HEK293T (cell line): ENCODE measurements around the gene RNH1.

Experiments
- FOXM1 ChIP-seq: fragments of 450-650 bp; IDR thresholded peaks from 2 replicates; pipeline ENCODE4 v1.6.1; 2017; ENCODE audit warnings: mild to moderate bottlenecking, borderline replicate concordance
- LEF1 ChIP-seq: fragments of 450-650 bp; IDR thresholded peaks from 2 replicates; pipeline ENCODE4 v1.6.1; 2017; ENCODE audit warnings: mild to moderate bottlenecking, borderline replicate concordance
- SP1 ChIP-seq: fragments of 450-650 bp; IDR thresholded peaks from 2 replicates; pipeline ENCODE4 v1.6.1; 2017

- TF ChIP-seq SP1, result no peak
- no peak for TF ChIP-seq FOXM1
- no peak for TF ChIP-seq LEF1
These were observed 34.2 kb downstream of the RNH1 start for GRCh38 chr11:472816-473215.
